HEK293 (cell line): Measurements from ENCODE around the gene TGM6.

Source experiments
- REPIN1 ChIP-seq: fragments of 450-650 bp; formaldehyde crosslinking; IDR thresholded peaks from 2 replicates; pipeline ENCODE4 v1.5.1; 2017; ENCODE audit warnings: missing biosample characterization, missing genetic modification characterization, low read depth
- TCF7L2 ChIP-seq: IDR thresholded peaks from 2 replicates; pipeline ENCODE4 v1.6.1; 2011; ENCODE audit warnings: low read depth, mild to moderate bottlenecking, inconsistent platforms, low read length, moderate library complexity, borderline replicate concordance
- WT1 ChIP-seq: fragments of 450-650 bp; formaldehyde crosslinking; IDR thresholded peaks from 2 replicates; pipeline ENCODE4 v1.5.1; 2016; ENCODE audit warnings: missing biosample characterization, missing genetic modification characterization
- ZFP37 ChIP-seq: fragments of 450-650 bp; formaldehyde crosslinking; IDR thresholded peaks from 2 replicates; pipeline ENCODE4 v1.5.1; 2016; ENCODE audit warnings: missing biosample characterization, missing genetic modification characterization
- ZFP41 ChIP-seq: fragments of 450-650 bp; formaldehyde crosslinking; IDR thresholded peaks from 2 replicates; pipeline ENCODE4 v1.5.1; 2016; ENCODE audit warnings: missing biosample characterization, missing genetic modification characterization, borderline replicate concordance
- ZNF10 ChIP-seq: fragments of 450-650 bp; formaldehyde crosslinking; IDR thresholded peaks from 2 replicates; pipeline ENCODE4 v1.5.1; 2017; ENCODE audit warnings: missing biosample characterization, missing genetic modification characterization
- ZNF2 ChIP-seq: fragments of 450-650 bp; formaldehyde crosslinking; IDR thresholded peaks from 2 replicates; pipeline ENCODE4 v1.5.1; 2016; ENCODE audit warnings: missing biosample characterization, missing genetic modification characterization
- ZNF239 ChIP-seq: fragments of 450-650 bp; formaldehyde crosslinking; IDR thresholded peaks from 2 replicates; pipeline ENCODE4 v1.5.1; 2016; ENCODE audit warnings: missing biosample characterization, missing genetic modification characterization
- ZNF24 ChIP-seq: fragments of 450-650 bp; formaldehyde crosslinking; IDR thresholded peaks from 2 replicates; pipeline ENCODE4 v1.5.1; 2016; ENCODE audit warnings: missing biosample characterization, missing genetic modification characterization
- ZNF548 ChIP-seq: fragments of 450-650 bp; formaldehyde crosslinking; IDR thresholded peaks from 2 replicates; pipeline ENCODE4 v1.5.1; 2016; ENCODE audit warnings: missing biosample characterization, missing genetic modification characterization
- ZNF660 ChIP-seq: fragments of 450-650 bp; IDR thresholded peaks from 2 replicates; pipeline ENCODE4 v1.5.1; 2018; ENCODE audit warnings: missing biosample characterization, mild to moderate bottlenecking, missing genetic modification characterization
- TF ChIP-seq, protein P1 (sequence below): fragments of 450-650 bp; formaldehyde crosslinking; IDR thresholded peaks from 2 replicates; pipeline ENCODE4 v1.5.1; 2016; ENCODE audit warnings: missing biosample characterization, missing genetic modification characterization
- TF ChIP-seq, protein P2 (sequence below): fragments of 450-650 bp; formaldehyde crosslinking; conservative IDR thresholded peaks from 2 replicates; pipeline ENCODE4 v1.5.1; 2016; ENCODE audit warnings: low read depth, missing biosample characterization, missing genetic modification characterization
- TF ChIP-seq, protein P3 (sequence below): fragments of 450-650 bp; formaldehyde crosslinking; IDR thresholded peaks from 2 replicates; pipeline ENCODE4 v1.5.1; 2016; ENCODE audit warnings: missing biosample characterization, missing genetic modification characterization

DNA sequence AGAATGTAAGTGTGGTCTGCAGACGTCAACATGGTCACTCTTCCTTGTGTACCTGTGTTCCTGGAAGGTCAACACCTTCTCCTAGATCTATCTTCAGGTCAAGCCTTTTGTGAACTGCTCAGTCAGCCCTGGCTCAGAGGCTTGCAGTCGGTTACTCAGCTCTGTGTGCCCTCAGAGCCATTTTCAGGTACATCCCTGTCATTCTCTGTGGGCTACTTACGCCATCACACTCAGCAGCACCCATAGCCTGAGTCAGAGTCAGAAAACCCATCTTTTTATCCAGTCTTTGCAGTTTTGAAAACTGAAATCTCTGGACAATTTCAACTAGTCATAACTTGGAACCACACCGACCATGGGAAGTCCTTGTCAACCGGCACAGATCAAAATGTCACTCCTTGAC is 49.6 kb upstream of the TGM6 start:
- no peak for TF ChIP-seq REPIN1 (tag by site-specific recombination)
- TF ChIP-seq, protein P1, sequence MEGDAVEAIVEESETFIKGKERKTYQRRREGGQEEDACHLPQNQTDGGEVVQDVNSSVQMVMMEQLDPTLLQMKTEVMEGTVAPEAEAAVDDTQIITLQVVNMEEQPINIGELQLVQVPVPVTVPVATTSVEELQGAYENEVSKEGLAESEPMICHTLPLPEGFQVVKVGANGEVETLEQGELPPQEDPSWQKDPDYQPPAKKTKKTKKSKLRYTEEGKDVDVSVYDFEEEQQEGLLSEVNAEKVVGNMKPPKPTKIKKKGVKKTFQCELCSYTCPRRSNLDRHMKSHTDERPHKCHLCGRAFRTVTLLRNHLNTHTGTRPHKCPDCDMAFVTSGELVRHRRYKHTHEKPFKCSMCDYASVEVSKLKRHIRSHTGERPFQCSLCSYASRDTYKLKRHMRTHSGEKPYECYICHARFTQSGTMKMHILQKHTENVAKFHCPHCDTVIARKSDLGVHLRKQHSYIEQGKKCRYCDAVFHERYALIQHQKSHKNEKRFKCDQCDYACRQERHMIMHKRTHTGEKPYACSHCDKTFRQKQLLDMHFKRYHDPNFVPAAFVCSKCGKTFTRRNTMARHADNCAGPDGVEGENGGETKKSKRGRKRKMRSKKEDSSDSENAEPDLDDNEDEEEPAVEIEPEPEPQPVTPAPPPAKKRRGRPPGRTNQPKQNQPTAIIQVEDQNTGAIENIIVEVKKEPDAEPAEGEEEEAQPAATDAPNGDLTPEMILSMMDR (tag by site-specific recombination) = no peak
- TF ChIP-seq ZFP41 = no peak
- TF ChIP-seq ZNF239 = no peak
- TF ChIP-seq, protein P2, sequence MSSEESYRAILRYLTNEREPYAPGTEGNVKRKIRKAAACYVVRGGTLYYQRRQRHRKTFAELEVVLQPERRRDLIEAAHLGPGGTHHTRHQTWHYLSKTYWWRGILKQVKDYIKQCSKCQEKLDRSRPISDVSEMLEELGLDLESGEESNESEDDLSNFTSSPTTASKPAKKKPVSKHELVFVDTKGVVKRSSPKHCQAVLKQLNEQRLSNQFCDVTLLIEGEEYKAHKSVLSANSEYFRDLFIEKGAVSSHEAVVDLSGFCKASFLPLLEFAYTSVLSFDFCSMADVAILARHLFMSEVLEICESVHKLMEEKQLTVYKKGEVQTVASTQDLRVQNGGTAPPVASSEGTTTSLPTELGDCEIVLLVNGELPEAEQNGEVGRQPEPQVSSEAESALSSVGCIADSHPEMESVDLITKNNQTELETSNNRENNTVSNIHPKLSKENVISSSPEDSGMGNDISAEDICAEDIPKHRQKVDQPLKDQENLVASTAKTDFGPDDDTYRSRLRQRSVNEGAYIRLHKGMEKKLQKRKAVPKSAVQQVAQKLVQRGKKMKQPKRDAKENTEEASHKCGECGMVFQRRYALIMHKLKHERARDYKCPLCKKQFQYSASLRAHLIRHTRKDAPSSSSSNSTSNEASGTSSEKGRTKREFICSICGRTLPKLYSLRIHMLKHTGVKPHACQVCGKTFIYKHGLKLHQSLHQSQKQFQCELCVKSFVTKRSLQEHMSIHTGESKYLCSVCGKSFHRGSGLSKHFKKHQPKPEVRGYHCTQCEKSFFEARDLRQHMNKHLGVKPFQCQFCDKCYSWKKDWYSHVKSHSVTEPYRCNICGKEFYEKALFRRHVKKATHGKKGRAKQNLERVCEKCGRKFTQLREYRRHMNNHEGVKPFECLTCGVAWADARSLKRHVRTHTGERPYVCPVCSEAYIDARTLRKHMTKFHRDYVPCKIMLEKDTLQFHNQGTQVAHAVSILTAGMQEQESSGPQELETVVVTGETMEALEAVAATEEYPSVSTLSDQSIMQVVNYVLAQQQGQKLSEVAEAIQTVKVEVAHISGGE (tag by site-specific recombination) = no peak
- TF ChIP-seq ZFP37 (tag by site-specific recombination) = no peak
- TF ChIP-seq, protein P3, sequence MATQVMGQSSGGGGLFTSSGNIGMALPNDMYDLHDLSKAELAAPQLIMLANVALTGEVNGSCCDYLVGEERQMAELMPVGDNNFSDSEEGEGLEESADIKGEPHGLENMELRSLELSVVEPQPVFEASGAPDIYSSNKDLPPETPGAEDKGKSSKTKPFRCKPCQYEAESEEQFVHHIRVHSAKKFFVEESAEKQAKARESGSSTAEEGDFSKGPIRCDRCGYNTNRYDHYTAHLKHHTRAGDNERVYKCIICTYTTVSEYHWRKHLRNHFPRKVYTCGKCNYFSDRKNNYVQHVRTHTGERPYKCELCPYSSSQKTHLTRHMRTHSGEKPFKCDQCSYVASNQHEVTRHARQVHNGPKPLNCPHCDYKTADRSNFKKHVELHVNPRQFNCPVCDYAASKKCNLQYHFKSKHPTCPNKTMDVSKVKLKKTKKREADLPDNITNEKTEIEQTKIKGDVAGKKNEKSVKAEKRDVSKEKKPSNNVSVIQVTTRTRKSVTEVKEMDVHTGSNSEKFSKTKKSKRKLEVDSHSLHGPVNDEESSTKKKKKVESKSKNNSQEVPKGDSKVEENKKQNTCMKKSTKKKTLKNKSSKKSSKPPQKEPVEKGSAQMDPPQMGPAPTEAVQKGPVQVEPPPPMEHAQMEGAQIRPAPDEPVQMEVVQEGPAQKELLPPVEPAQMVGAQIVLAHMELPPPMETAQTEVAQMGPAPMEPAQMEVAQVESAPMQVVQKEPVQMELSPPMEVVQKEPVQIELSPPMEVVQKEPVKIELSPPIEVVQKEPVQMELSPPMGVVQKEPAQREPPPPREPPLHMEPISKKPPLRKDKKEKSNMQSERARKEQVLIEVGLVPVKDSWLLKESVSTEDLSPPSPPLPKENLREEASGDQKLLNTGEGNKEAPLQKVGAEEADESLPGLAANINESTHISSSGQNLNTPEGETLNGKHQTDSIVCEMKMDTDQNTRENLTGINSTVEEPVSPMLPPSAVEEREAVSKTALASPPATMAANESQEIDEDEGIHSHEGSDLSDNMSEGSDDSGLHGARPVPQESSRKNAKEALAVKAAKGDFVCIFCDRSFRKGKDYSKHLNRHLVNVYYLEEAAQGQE = no peak
- TF ChIP-seq WT1 = no peak
- TF ChIP-seq TCF7L2 = no peak
- no peak for TF ChIP-seq ZNF24
- no peak for TF ChIP-seq ZNF660 (tag by site-specific recombination)
- no peak for TF ChIP-seq ZNF2
- no peak for TF ChIP-seq ZNF10 (tag by site-specific recombination)
- no peak for TF ChIP-seq ZNF548 (tag by site-specific recombination)
